Thyroid gland (tissue), 4 donors: Measurements from ENCODE around the gene CTAG2. TPM values are rescaled to one million over a fixed set of nuclear protein-coding genes. Genes with fewer than 3 reads are reported as not detected.

Experiments
- DNase-seq, 2 donors: peaks; one replicate each; pipeline ENCODE4 v3.0.0-alpha.2; 2019
- H3K27ac ChIP-seq, 3 donors: fragments of 200-600 bp; sonication (generic); 1 replicate in 2 of 3; 2 replicates in 1 of 3; pipeline ENCODE4 v1.5.1; 2016 to 2019; ENCODE audit warnings: mild to moderate bottlenecking in 1 of 3, moderate library complexity in 1 of 3
- H3K27me3 ChIP-seq: fragments of 200-600 bp; sonication (generic); one replicate; pipeline ENCODE4 v1.5.1; 2019
- H3K36me3 ChIP-seq, 2 donors: fragments of 200-600 bp; sonication (generic); one replicate each; pipeline ENCODE4 v1.5.1; 2016 to 2019
- H3K4me1 ChIP-seq, 2 donors: fragments of 200-600 bp; sonication (generic); one replicate each; pipeline ENCODE4 v1.5.1; 2017 to 2019
- H3K4me3 ChIP-seq, 3 donors: fragments of 200-600 bp; sonication (generic); replicated peaks in 1 of 3; 1 replicate in 2 of 3; 2 replicates in 1 of 3; pipeline ENCODE4 v1.5.1; 2016; ENCODE audit warnings: mild to moderate bottlenecking in 1 of 3
- H3K9me3 ChIP-seq: fragments of 200-600 bp; sonication (generic); one replicate; pipeline ENCODE4 v1.5.1; 2017
- POLR2A ChIP-seq, 2 donors: fragments of 450-650 bp; IDR thresholded peaks; one replicate each; pipeline ENCODE4 v1.6.1; 2017; ENCODE audit warnings: antibody characterized with exemption in 2 of 2, mild to moderate bottlenecking in 2 of 2, moderate library complexity in 1 of 2
- WGBS, 2 donors: methylation state at CpG; one replicate each; pipeline ENCODE4 v1.1.5; 2017; 5-methylcytosine and 5-hydroxymethylcytosine counted together
- intact Hi-C: fragments of 100-400 bp; cut with DNase I; formaldehyde crosslinking; loops from one replicate; pipeline ENCODE4 v1.15.1; 2023
- total RNA-seq, 4 donors: library from RNA; depleted of rRNA; stranded (reverse); fragments of >200 nt; gene quantifications; one replicate each; pipeline ENCODE4 v1.2.3, GENCODE V29; 2016
- TF ChIP-seq, protein P1 (sequence below), 6 experiments: fragments of 200-600 bp in 3 of 6; fragments of 450-650 bp in 3 of 6; sonication (generic) in 3 of 6; IDR thresholded peaks; one replicate each; pipeline ENCODE4 v1.5.1; 2016 to 2019; ENCODE audit warnings: antibody characterized with exemption in 6 of 6, mild to moderate bottlenecking in 2 of 6, inconsistent platforms in 1 of 6, moderate library complexity in 1 of 6

The CTAG2 gene
- total RNA-seq, 4 donors from 2014 or later: not detected

- intact Hi-C loops: no loop called here
- H3K4me1 ChIP-seq: no peaks in the 10 kb centered on the region
These were observed 46.0 kb downstream of the CTAG2 start for GRCh38 chrX:154607370-154607769.

GRCh38 chrX:154605566-154605965 is 47.8 kb downstream of the CTAG2 start:
- 72 to 75% methylated on average over 5 to 6 of the region's 6 CpGs for WGBS, 2 donors
- no peaks in the 10 kb centered on the region for H3K9me3 ChIP-seq
- H3K27me3 ChIP-seq: no peaks in the 10 kb centered on the region
- TF ChIP-seq POLR2A (IDR thresholded peaks at IDR 0.05): no peak
- TF ChIP-seq, protein P1, sequence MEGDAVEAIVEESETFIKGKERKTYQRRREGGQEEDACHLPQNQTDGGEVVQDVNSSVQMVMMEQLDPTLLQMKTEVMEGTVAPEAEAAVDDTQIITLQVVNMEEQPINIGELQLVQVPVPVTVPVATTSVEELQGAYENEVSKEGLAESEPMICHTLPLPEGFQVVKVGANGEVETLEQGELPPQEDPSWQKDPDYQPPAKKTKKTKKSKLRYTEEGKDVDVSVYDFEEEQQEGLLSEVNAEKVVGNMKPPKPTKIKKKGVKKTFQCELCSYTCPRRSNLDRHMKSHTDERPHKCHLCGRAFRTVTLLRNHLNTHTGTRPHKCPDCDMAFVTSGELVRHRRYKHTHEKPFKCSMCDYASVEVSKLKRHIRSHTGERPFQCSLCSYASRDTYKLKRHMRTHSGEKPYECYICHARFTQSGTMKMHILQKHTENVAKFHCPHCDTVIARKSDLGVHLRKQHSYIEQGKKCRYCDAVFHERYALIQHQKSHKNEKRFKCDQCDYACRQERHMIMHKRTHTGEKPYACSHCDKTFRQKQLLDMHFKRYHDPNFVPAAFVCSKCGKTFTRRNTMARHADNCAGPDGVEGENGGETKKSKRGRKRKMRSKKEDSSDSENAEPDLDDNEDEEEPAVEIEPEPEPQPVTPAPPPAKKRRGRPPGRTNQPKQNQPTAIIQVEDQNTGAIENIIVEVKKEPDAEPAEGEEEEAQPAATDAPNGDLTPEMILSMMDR (IDR thresholded peaks at IDR 0.05): no peak
- H3K27ac ChIP-seq: no peak overlapping the region
- H3K36me3 ChIP-seq: no peaks in the 10 kb centered on the region
- H3K4me3 ChIP-seq: no peak overlapping the region
- intact Hi-C loops: no loop called here
- H3K4me1 ChIP-seq: no peaks in the 10 kb centered on the region
- DNase-seq: no peak

More at GRCh38 chrX:154607370-154607769, 46.0 kb downstream of the CTAG2 start:
- Histone ChIP-seq H3K4me3 (no peak overlapping the region), H3K9me3 (no peaks in the 10 kb centered on the region), H3K27me3 (no peaks in the 10 kb centered on the region), H3K27ac (no peak overlapping the region), H3K36me3 (no peaks in the 10 kb centered on the region)
- TF ChIP-seq, protein P1 (IDR thresholded peaks at IDR 0.05): no peak
- TF ChIP-seq POLR2A (IDR thresholded peaks at IDR 0.05): no peak
- peak in 1 of 2 donors; percentile 19 for DNase-seq
- WGBS, 2 donors: 41 to 62% methylated on average over 6 of the region's 6 CpGs

DNA sequence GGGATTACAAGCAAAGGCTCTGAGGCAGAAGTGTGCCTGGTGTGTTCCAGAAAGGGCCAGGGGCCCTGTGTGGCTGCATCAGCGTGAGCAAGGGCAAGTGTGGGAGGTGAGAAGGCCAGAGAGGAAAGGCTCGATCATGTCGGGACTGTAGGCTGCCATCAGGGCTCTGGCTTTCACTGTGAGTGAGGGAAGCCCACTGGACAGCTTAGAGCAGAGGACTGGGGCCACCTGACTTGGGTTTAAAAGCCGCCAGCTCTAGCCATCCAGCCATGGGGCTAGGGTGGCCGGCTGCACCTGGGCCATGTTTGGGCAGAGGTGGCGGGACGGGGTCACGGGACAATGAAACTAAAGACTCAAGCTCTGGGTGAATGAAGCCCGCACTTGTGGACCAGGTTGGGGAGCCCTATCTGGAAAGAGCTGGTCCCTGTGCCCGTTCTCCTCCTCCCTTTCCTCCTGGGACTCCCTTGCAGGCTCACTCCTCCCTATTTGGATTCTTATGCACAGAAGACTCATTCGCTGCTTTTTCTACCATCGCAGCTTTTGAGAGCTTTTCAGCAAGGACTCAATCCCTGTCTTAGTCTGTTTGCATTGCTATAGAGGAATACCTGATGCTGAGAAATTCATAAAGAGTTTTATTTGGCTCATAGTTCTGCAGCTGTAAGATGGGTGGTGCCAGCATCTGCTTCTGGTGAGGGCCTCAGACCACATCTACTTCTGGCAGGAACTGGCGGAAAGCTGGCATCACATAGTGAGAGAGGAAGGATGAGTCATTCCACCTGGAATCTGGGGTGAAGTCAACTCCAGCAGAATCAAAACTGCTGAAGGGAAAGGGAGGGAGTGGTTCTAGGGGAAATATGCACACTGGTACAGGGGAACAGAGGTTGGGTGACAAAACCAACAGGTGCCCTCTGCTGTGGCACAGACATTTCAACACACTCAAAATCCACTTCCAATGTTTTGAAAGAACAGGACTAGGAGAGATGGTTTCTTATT is 49.6 kb downstream of the CTAG2 start:
- TF ChIP-seq POLR2A (IDR thresholded peaks at IDR 0.05): no peak
- TF ChIP-seq, protein P1 (IDR thresholded peaks at IDR 0.05): no peak
- intact Hi-C loops: no loop called here
- Histone ChIP-seq H3K9me3 (no peaks in the 10 kb centered on the region), H3K4me1 (no peaks in the 10 kb centered on the region), H3K27ac (no peak overlapping the region), H3K4me3 (no peak overlapping the region), H3K27me3 (no peaks in the 10 kb centered on the region), H3K36me3 (no peaks in the 10 kb centered on the region)
- peak; percentile 11 to 26 for DNase-seq
- WGBS, 2 donors: 74 to 75% methylated on average over 7 to 8 of the region's 13 CpGs

DNA sequence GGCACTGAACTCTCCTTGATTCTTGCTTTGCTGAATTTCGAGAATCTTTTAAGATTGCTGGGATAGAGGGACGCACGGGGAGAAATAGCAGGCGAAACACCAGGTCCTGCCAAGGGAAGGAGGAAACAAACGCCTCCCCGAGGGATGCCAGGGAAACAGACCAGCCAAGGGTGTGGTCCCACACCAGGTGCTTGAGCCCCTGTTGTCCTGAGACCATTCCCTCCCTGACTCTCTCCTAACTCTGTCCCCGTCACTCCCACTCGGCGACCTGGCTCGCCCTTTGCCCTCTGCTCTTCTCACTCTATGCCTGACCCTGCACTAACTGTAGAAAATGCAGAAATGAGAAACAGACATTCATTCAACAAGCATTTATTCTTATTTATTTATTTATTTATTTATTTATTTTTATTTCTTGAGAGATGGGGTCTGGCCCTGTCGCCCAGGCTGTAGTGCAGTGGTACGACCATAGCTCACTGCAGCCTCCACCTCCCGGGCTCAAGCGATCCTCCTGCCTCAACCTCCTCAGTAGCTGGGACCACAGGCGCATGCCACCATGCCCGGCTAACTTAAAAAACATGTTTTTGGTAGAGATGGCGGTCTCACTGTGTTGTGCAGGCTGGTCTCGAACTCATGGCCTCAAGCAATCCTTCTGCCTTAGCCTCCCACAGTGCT is 50.5 kb downstream of the CTAG2 start:
- Histone ChIP-seq H3K4me3 (no peak overlapping the region), H3K36me3 (no peaks in the 10 kb centered on the region), H3K4me1 (no peaks in the 10 kb centered on the region), H3K27ac (no peak overlapping the region), H3K9me3 (no peaks in the 10 kb centered on the region), H3K27me3 (no peaks in the 10 kb centered on the region)
- DNase-seq: no peak
- intact Hi-C loops: no loop called here
- TF ChIP-seq POLR2A (IDR thresholded peaks at IDR 0.05): no peak
- TF ChIP-seq, protein P1 (IDR thresholded peaks at IDR 0.05): no peak
- WGBS, 2 donors: 89 to 94% methylated on average over 11 to 16 of the region's 18 CpGs
